Spleen (tissue), 7 donors: ENCODE data around the gene CELSR3.

ENCODE experiments used
- POLR2A ChIP-seq, 3 donors: fragments of 450-650 bp; IDR thresholded peaks; one replicate each; pipeline ENCODE4 v1.5.1; 2017; ENCODE audit warnings: antibody characterized with exemption in 3 of 3, mild to moderate bottlenecking in 1 of 3
- POLR2AphosphoS5 ChIP-seq, 3 donors: sonication (generic); formaldehyde crosslinking; IDR thresholded peaks; one replicate each; pipeline ENCODE4 v1.5.1; 2017; ENCODE audit warnings: antibody characterized with exemption in 3 of 3
- TF ChIP-seq, protein P1 (sequence below), 11 experiments: fragments of 200-600 bp in 7 of 11; fragments of 450-650 bp in 4 of 11; sonication (generic) in 4 of 11; IDR thresholded peaks in 8 of 11; conservative IDR thresholded peaks in 3 of 11; 1 replicate in 7 of 11; 2 replicates in 4 of 11; pipeline versions ENCODE4 v1.4.0 to v1.8.0; 2016 to 2021; ENCODE audit warnings: antibody characterized with exemption in 11 of 11, inconsistent platforms in 4 of 11, mild to moderate bottlenecking in 1 of 11
- donor health status: DM: no; HTN: no; CAD: no; lungs with moderate emphysema.
- donor health status: DM: no; HTN: no; CAD: no.
- donor health status: DM: no; HTN: no; CAD: no.

DNA sequence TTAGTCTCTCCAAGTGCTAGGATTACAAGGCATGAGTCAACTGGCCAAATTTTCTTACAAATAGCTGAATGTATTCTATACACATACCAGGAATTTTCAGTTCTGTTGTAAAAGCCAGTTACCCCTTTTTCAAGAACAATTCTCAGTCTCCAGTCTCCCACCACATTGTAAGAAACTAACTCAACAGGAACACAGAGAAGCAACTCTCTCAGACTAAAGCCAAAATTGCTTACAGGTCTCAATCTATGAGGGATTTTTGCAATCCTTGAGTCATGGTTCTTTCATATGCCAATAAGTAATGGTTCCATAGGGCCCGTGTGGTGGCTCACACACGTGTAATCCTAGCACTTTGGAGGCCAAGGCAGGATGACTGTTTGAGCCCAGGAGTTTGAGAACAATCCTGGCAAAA lies 45.8 kb upstream of the CELSR3 start:
- TF ChIP-seq, protein P1, sequence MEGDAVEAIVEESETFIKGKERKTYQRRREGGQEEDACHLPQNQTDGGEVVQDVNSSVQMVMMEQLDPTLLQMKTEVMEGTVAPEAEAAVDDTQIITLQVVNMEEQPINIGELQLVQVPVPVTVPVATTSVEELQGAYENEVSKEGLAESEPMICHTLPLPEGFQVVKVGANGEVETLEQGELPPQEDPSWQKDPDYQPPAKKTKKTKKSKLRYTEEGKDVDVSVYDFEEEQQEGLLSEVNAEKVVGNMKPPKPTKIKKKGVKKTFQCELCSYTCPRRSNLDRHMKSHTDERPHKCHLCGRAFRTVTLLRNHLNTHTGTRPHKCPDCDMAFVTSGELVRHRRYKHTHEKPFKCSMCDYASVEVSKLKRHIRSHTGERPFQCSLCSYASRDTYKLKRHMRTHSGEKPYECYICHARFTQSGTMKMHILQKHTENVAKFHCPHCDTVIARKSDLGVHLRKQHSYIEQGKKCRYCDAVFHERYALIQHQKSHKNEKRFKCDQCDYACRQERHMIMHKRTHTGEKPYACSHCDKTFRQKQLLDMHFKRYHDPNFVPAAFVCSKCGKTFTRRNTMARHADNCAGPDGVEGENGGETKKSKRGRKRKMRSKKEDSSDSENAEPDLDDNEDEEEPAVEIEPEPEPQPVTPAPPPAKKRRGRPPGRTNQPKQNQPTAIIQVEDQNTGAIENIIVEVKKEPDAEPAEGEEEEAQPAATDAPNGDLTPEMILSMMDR (IDR thresholded peaks at IDR 0.05 in 8 of 11, conservative IDR thresholded peaks at IDR 0.05 in 3 of 11), result no peak
- no peak for TF ChIP-seq POLR2A (IDR thresholded peaks at IDR 0.05)
- TF ChIP-seq POLR2AphosphoS5 (IDR thresholded peaks at IDR 0.05), result no peak
